ENCODE measurements around the gene PRPSAP1. TPM values are rescaled to one million over a fixed set of nuclear protein-coding genes. Genes with fewer than 3 reads are reported as not detected.

PRPSAP1 gene
- total RNA-seq, 1 experiment from 2014 or later = 38.4 TPM

DNA sequence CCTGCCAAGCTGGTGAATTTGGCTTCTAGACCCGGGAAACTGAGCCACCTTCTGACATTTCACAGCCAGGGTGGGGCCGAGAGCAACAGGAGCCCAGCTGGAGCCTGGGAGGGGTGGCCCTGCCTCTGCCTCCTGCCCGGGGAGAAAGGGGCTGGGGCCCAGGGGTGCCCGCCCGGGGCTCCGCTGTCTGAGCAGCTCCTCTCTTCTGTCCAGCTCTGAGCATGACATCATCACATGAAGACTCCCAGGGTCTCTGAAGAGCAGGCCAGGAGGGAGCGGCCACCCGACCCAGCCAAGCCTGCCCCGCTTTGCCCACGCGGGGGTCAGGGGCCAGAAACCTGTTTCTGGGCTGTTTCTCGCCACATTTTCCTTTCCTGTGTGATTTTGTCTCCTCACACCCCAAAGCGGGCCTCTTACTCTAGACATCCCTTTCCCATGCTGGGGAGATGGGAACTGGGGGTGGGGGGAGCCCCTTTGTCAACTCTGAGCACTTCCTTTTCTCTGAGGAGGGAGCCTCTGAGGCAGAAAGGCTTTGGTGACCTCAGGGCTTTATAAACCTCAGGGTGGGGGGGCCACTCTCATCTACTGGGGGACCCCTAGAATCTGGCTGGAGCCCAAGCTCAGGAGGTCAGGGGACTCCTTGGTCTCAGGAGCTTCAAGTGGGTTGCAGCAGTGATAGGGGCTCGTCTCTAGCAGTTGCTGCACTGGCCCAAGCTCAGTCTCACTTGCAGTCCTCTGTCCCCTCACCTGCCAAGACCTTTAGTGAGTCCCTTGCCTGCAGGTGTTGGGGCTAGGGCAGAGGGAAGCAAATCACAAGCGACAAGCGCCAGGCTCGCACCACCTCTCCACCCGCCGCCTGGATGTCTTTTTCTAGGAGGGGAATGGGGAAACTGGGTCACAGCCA is 80.9 kb downstream of the PRPSAP1 start:
- H2BK5ac ChIP-seq (ENCODE audit: insufficient read length, low read length) = no peak overlapping the region
- no peak overlapping the region for H3K9ac ChIP-seq (ENCODE audit: extremely low read depth, insufficient read length, low read length)
- no peak overlapping the region for H3T11ph ChIP-seq (ENCODE audit: low read length)
- Mint-ChIP-seq H3K36me3 (ENCODE audit: insufficient read depth in 1 of 3, low read depth in 3 of 3) (peaks cover under 1 to 14% (median 9%) of the 10 kb centered on the region in 3 experiments; a peak in 5 of 7 replicates), H3K4me3 (peak overlapping the region in 1 of 2 experiments; percentile 17; a peak in 1 of 5 replicates), H3K4me1 (peaks cover 27 to 49% of the 10 kb centered on the region in 2 experiments), H3K27ac (peak overlapping the region in 2 of 3 experiments; percentile 63 to 72; a peak in 2 of 7 replicates), H3K27me3 (ENCODE audit: low read depth) (peaks cover 1% of the 10 kb centered on the region; the same call in 1 of the 2 replicates), H3K9me3 (no peaks in the 10 kb centered on the region)
- no peak overlapping the region for H3K4me2 ChIP-seq (ENCODE audit: insufficient read depth, insufficient read length, low read length)
- H4K5ac ChIP-seq (ENCODE audit: insufficient read length, low read depth, low read length) = no peak overlapping the region
- H3K23ac ChIP-seq (ENCODE audit: insufficient read length, low read depth, low read length) = no peak overlapping the region
- no peaks in the 10 kb centered on the region for H3K9me3 ChIP-seq (ENCODE audit: control insufficient read depth, low read depth, low read length)
- DNase-seq = no peak
- no peak overlapping the region for H3K4ac ChIP-seq (ENCODE audit: low read depth, low read length)
- no peaks in the 10 kb centered on the region for H3K23me2 ChIP-seq (ENCODE audit: insufficient read length, low read depth, low read length, poor library complexity, severe bottlenecking)
- H3K4me1 ChIP-seq (ENCODE audit: insufficient read depth, low read length) = no peaks in the 10 kb centered on the region; the same call in 1 of the 2 replicates
- no peak overlapping the region for H4K8ac ChIP-seq (replicated peaks; ENCODE audit: insufficient read length, low read depth, low read length)
- H3K27me3 ChIP-seq (ENCODE audit: insufficient read depth, low read length) = no peaks in the 10 kb centered on the region
- H3K18ac ChIP-seq (ENCODE audit: insufficient read length, low read depth, low read length) = peak overlapping the region; percentile 27
- no peak overlapping the region for H2BK12ac ChIP-seq (ENCODE audit: insufficient read length, low read depth, low read length)
- no peaks in the 10 kb centered on the region for H4K20me1 ChIP-seq (ENCODE audit: control insufficient read depth, insufficient read depth, insufficient read length)
- no peak overlapping the region for H3K27ac ChIP-seq (ENCODE audit: insufficient read length, low read depth, low read length)
- no peak overlapping the region for H2AK5ac ChIP-seq (ENCODE audit: insufficient read length, low read length)
- peak overlapping the region; percentile 48; the same call in 1 of the 2 replicates for H3K14ac ChIP-seq (ENCODE audit: insufficient read depth, low read length)
- no peak overlapping the region for H2BK20ac ChIP-seq (ENCODE audit: low read depth, low read length, poor library complexity, severe bottlenecking)
- H3K79me2 ChIP-seq (ENCODE audit: insufficient read depth, low read length) = no peaks in the 10 kb centered on the region
- no peak overlapping the region for H2BK15ac ChIP-seq (ENCODE audit: low read depth, low read length)
- TF ChIP-seq CTCF (conservative IDR thresholded peaks at IDR 0.05) = no peak
- no peak overlapping the region for H3K56ac ChIP-seq (ENCODE audit: insufficient read length, low read depth, low read length)
- no peak overlapping the region for H2BK120ac ChIP-seq (ENCODE audit: low read depth, low read length, poor library complexity, severe bottlenecking)
- WGBS (ENCODE audit: extremely low coverage, insufficient read length, low lambda C conversion rate) = no CpG with 5 or more reads among the region's 19 CpGs
- no peaks in the 10 kb centered on the region for H3K79me1 ChIP-seq (ENCODE audit: insufficient read depth, low read depth, low read length, poor library complexity, severe bottlenecking)
- no peak overlapping the region for H2AFZ ChIP-seq (ENCODE audit: low read length)
- no peak overlapping the region for H4K91ac ChIP-seq (ENCODE audit: insufficient read length, low read depth, low read length)

Measured in H9 (cell line).